GM12878 (cell line): ENCODE measurements around the gene SLC25A26. TPM values are rescaled to one million over a fixed set of nuclear protein-coding genes. Genes with fewer than 3 reads are reported as not detected.

Source experiments
- ATAC-seq: fragments of 200-7000 bp; cut with Tn5 transposase; 3 replicates; pipeline ENCODE4 v1.9.1; 2020; ENCODE audit warnings: mild to moderate bottlenecking, moderate library complexity
- BruUV-seq: library from RNA; stranded (reverse); fragments of 400-500 nt; replicated peaks from 2 replicates; lab custom pipeline; 2021; lab: Mats Ljungman, UMichigan
- CTCF ChIA-PET: fragments of 300-600 bp; sonication (Branson Sonifier 250); formaldehyde crosslinking; extraction: SDS; loops from one replicate; lab custom pipeline; 2021; ENCODE audit warnings: inconsistent platforms; lab: Yijun Ruan, JAX
- POLR2A ChIA-PET: fragments of 350-600 bp; formaldehyde crosslinking; extraction: SDS; loops from one replicate; lab custom pipeline; 2021; ENCODE audit warnings: inconsistent platforms; lab: Charles Lee
- RAD21 ChIA-PET: fragments of 300-600 bp; sonication (Branson Sonifier 250); formaldehyde crosslinking; loops from one replicate; lab custom pipeline; 2023; ENCODE audit warnings: antibody characterized with exemption; ENCODE audit not compliant: unreplicated experiment; lab: Charles Lee
- SMC1A ChIA-PET: fragments of 300-600 bp; sonication (Branson Sonifier 250); formaldehyde crosslinking; loops from one replicate; lab custom pipeline; 2023; ENCODE audit not compliant: unreplicated experiment, uncharacterized antibody; lab: Charles Lee
- DNase-seq: peaks from one replicate; pipeline ENCODE4 v3.0.0-alpha.2; 2011; ENCODE audit warnings: low read depth, low spot score
- FAIRE-seq: peaks from 3 replicates; lab custom pipeline; 2011; peaks lifted over from hg19 to GRCh38; lab: Jason Lieb, UNC
- H2AFZ ChIP-seq: 2 replicates; pipeline ENCODE4 v1.6.0; 2011; ENCODE audit warnings: low read depth, low read length, control low read depth; ENCODE audit not compliant: control insufficient read depth
- H3K27ac ChIP-seq: 2 replicates; pipeline ENCODE4 v1.5.1; 2011; ENCODE audit warnings: control low read depth; ENCODE audit not compliant: control insufficient read depth, insufficient read depth
- H3K27me3 ChIP-seq, 2 experiments: replicated peaks in 1 of 2; 2 replicates each; pipeline versions ENCODE4 v1.6.0 to v1.6.1; 2011; ENCODE audit warnings: low read length in 1 of 2; ENCODE audit not compliant: control insufficient read depth in 2 of 2, insufficient read depth in 2 of 2
- H3K36me3 ChIP-seq, 2 experiments: 2 replicates each; pipeline ENCODE4 v1.5.1; 2011; ENCODE audit warnings: low read length in 1 of 2; ENCODE audit not compliant: control insufficient read depth in 2 of 2, insufficient read depth in 2 of 2
- H3K4me1 ChIP-seq: 2 replicates; pipeline ENCODE4 v1.6.1; 2011; ENCODE audit warnings: mild to moderate bottlenecking, low read length, moderate library complexity, mixed read lengths; ENCODE audit not compliant: control insufficient read depth, insufficient read depth
- H3K4me2 ChIP-seq: 2 replicates; pipeline ENCODE4 v1.6.0; 2011; ENCODE audit warnings: control low read depth; ENCODE audit not compliant: control insufficient read depth, insufficient read depth
- H3K4me3 ChIP-seq: fragments of 200-600 bp; sonication (generic); 2 replicates; pipeline ENCODE4 v1.5.1; 2016
- H3K79me2 ChIP-seq: 2 replicates; pipeline ENCODE4 v1.6.0; 2011; ENCODE audit warnings: low read length; ENCODE audit not compliant: control insufficient read depth, insufficient read depth
- H3K9ac ChIP-seq: 2 replicates; pipeline ENCODE4 v1.8.0; 2011; ENCODE audit warnings: low read length, control low read depth, mixed read lengths; ENCODE audit not compliant: control insufficient read depth, insufficient read depth
- H3K9me3 ChIP-seq: replicated peaks from 3 replicates; pipeline ENCODE4 v1.5.1; 2011; ENCODE audit warnings: mild to moderate bottlenecking, low read length; ENCODE audit not compliant: control insufficient read depth, insufficient read depth
- H4K20me1 ChIP-seq: 2 replicates; pipeline ENCODE4 v1.6.0; 2011; ENCODE audit not compliant: control insufficient read depth, insufficient read depth
- ATF7 ChIP-seq: fragments of 450-650 bp; IDR thresholded peaks from 2 replicates; pipeline ENCODE4 v1.6.1; 2016; ENCODE audit warnings: low read depth, mild to moderate bottlenecking
- BHLHE40 ChIP-seq, 2 experiments: fragments of 450-650 bp in 1 of 2; IDR thresholded peaks; 2 replicates each; pipeline ENCODE4 v1.6.1; 2011 to 2017; ENCODE audit warnings: low read depth in 2 of 2, borderline replicate concordance in 1 of 2, improper control_type of control experiment in 1 of 2, low read length in 1 of 2, mild to moderate bottlenecking in 1 of 2
- CHD2 ChIP-seq: IDR thresholded peaks from 2 replicates; pipeline ENCODE4 v1.6.1; 2011; ENCODE audit warnings: low read depth, low read length, improper control_type of control experiment, borderline replicate concordance
- CHD4 ChIP-seq: fragments of 200-600 bp; sonication (generic); IDR thresholded peaks from 2 replicates; pipeline ENCODE4 v1.6.1; 2016; ENCODE audit warnings: mild to moderate bottlenecking
- ELK1 ChIP-seq: IDR thresholded peaks from 2 replicates; pipeline ENCODE4 v1.6.1; 2012; ENCODE audit warnings: low read depth, low read length, improper control_type of control experiment
- EP300 ChIP-seq, 2 experiments: fragments of 150-350 bp in 1 of 2; IDR thresholded peaks; 2 replicates each; pipeline ENCODE4 v1.6.1; 2011 to 2012; ENCODE audit warnings: low read depth in 2 of 2, low read length in 2 of 2, borderline replicate concordance in 1 of 2, improper control_type of control experiment in 1 of 2, inconsistent platforms in 1 of 2; ENCODE audit not compliant: control insufficient read depth in 1 of 2
- ESRRA ChIP-seq: IDR thresholded peaks from 2 replicates; pipeline ENCODE4 v1.6.1; 2012; ENCODE audit warnings: mild to moderate bottlenecking, low read length, improper control_type of control experiment
- IKZF1 ChIP-seq: fragments of 450-650 bp; conservative IDR thresholded peaks from 2 replicates; pipeline ENCODE4 v1.6.1; 2017; ENCODE audit warnings: antibody characterized with exemption, mild to moderate bottlenecking
- IKZF2 ChIP-seq, 2 experiments: fragments of 450-650 bp; IDR thresholded peaks; 2 replicates each; pipeline ENCODE4 v1.6.1; 2017; ENCODE audit warnings: mild to moderate bottlenecking in 2 of 2, moderate library complexity in 2 of 2
- KAT2A ChIP-seq: conservative IDR thresholded peaks from 2 replicates; pipeline ENCODE4 v1.6.1; 2011; ENCODE audit warnings: low read depth, low read length; ENCODE audit not compliant: control insufficient read depth
- KLF5 ChIP-seq: fragments of 450-650 bp; IDR thresholded peaks from 2 replicates; pipeline ENCODE4 v1.6.1; 2014; ENCODE audit warnings: mild to moderate bottlenecking; ENCODE audit not compliant: partially characterized antibody
- MYC ChIP-seq: IDR thresholded peaks from 2 replicates; pipeline ENCODE4 v1.6.1; 2011; ENCODE audit warnings: mild to moderate bottlenecking, low read length, moderate library complexity, inconsistent platforms; ENCODE audit not compliant: insufficient read depth, insufficient replicate concordance, insufficient read length, severe bottlenecking
- NFYB ChIP-seq: IDR thresholded peaks from 2 replicates; pipeline ENCODE4 v1.6.1; 2011; ENCODE audit warnings: low read depth, mild to moderate bottlenecking, low read length, improper control_type of control experiment, moderate library complexity; ENCODE audit not compliant: insufficient read depth
- RAD21 ChIP-seq: IDR thresholded peaks from 2 replicates; pipeline ENCODE4 v1.6.1; 2011; ENCODE audit warnings: mild to moderate bottlenecking, low read depth, low read length, moderate library complexity; ENCODE audit not compliant: insufficient read depth
- RBBP5 ChIP-seq: fragments of 200-600 bp; sonication (generic); conservative IDR thresholded peaks from 2 replicates; pipeline ENCODE4 v1.6.1; 2016
- SMARCA5 ChIP-seq: fragments of 450-650 bp; IDR thresholded peaks from 2 replicates; pipeline ENCODE4 v1.6.1; 2017; ENCODE audit warnings: mild to moderate bottlenecking
- SPI1 ChIP-seq: IDR thresholded peaks from 2 replicates; pipeline ENCODE4 v1.6.1; 2011; ENCODE audit warnings: low read depth, mild to moderate bottlenecking, low read length, moderate library complexity, borderline replicate concordance; ENCODE audit not compliant: insufficient read depth
- TCF12 ChIP-seq: IDR thresholded peaks from 2 replicates; pipeline ENCODE4 v1.6.1; 2011; ENCODE audit warnings: low read depth, mild to moderate bottlenecking, low read length
- WRNIP1 ChIP-seq: IDR thresholded peaks from 2 replicates; pipeline ENCODE4 v1.6.1; 2011; ENCODE audit warnings: low read depth, low read length, improper control_type of control experiment, borderline replicate concordance
- YY1 ChIP-seq: IDR thresholded peaks from 2 replicates; pipeline ENCODE4 v1.6.1; 2011; ENCODE audit warnings: low read depth, mild to moderate bottlenecking, low read length
- ZBTB33 ChIP-seq: fragments of 450-650 bp; IDR thresholded peaks from 2 replicates; pipeline ENCODE4 v1.6.1; 2017; ENCODE audit warnings: mild to moderate bottlenecking
- ZZZ3 ChIP-seq: IDR thresholded peaks from 2 replicates; pipeline ENCODE4 v1.6.1; 2011; ENCODE audit warnings: low read depth; ENCODE audit not compliant: control insufficient read depth, insufficient read length
- WGBS: methylation state at CpG from one replicate; pipeline ENCODE4 v1.1.6; 2016; ENCODE audit warnings: low lambda C conversion rate; ENCODE audit not compliant: insufficient replicate concordance, insufficient coverage; ENCODE audit errors: missing lambda C conversion rate; 5-methylcytosine and 5-hydroxymethylcytosine counted together
- in situ Hi-C: fragments of 300-500 bp; cut with MboI; formaldehyde crosslinking; loops from 9 replicates; pipeline ENCODE4 v1.14.3; 2018; ENCODE audit warnings: mixed read lengths
- intact Hi-C: fragments of 100-400 bp; cut with micrococcal nuclease; formaldehyde crosslinking; loops from one replicate; pipeline ENCODE4 v1.14.2; 2022; ENCODE audit not compliant: unreplicated experiment
- polyA plus RNA-seq, 11 experiments: library from polyadenylated mRNA; depleted of rRNA in 4 of 11; unstranded in 6 of 11; stranded (reverse) in 5 of 11; fragments of >200 nt; fragmentation: Nextera tagmentation in 4 of 11; fragmentation: Illumina TruSeq in 1 of 11; extraction: Ambion mirVana in 4 of 11; extraction: Trizol in 1 of 11; gene quantifications; 1 replicate in 1 of 11; 2 replicates in 10 of 11; pipeline versions ENCODE4 v1.2.1 to v1.2.3, GENCODE V29; 2011 to 2016; ENCODE audit warnings: inconsistent platforms in 2 of 11, missing spikeins in 2 of 11, low read depth in 1 of 11
- total RNA-seq, 4 experiments: library from RNA; depleted of rRNA in 3 of 4; stranded (reverse); fragments of >200 nt in 3 of 4; fragmentation: Illumina TruSeq in 1 of 4; extraction: Trizol in 1 of 4; gene quantifications; 2 replicates each; pipeline versions ENCODE4 v1.2.1 to v1.2.3, GENCODE V29; 2013 to 2021

The SLC25A26 gene
- total and polyA plus RNA-seq, 10 of the 15 experiments (the other 5 are each of a cell fraction or from before 2014, with no cell fraction given) = 14.6 to 49.7 (median 24.9) TPM

GRCh38 chr3:66242788-66243464, 22.1 kb downstream of the SLC25A26 start (continued):
- TF ChIP-seq ELK1 (no peak), EP300 (IDR thresholded peaks at IDR 0.05; ENCODE audit: borderline replicate concordance in 1 of 2, control insufficient read depth in 1 of 2, low read depth in 2 of 2, low read length in 2 of 2) (no peak), ZZZ3 (no peak), SPI1 (no peak), BHLHE40 (IDR thresholded peaks at IDR 0.05; ENCODE audit: borderline replicate concordance in 1 of 2, low read depth in 2 of 2, low read length in 1 of 2) (no peak), CHD2 (no peak), IKZF1 (no peak), RBBP5 (no peak)

DNA sequence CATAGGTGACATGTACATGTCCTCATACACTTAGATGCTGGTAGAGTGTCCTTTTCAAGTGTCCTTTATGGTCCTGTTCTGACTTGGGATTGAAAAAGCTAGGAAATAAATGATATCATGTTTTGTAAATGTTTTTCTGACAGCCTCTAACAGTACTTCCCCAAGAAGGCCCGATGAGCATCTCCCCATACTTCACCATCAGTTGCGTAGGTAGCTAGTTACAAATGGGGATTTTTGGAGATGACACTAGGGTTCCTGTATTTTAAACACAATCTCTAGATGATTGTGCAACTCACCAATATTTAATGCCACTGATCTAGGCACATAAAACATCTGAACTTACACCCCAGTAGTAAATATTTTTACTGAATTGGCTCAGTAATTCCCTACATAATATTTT, 27.8 kb downstream of the SLC25A26 start:
- Histone ChIP-seq H3K4me1 (no peaks in the 10 kb centered on the region), H3K9me3 (no peaks in the 10 kb centered on the region), H3K36me3 (no peaks in the 10 kb centered on the region; a peak in 3 of 4 replicates), H3K27me3 (no peaks in the 10 kb centered on the region), H3K4me3 (no peak overlapping the region), H3K27ac (no peak overlapping the region), H3K9ac (no peak overlapping the region), H4K20me1 (no peaks in the 10 kb centered on the region), H2AFZ (no peak overlapping the region), H3K79me2 (no peaks in the 10 kb centered on the region), H3K4me2 (no peak overlapping the region)
- intact Hi-C loops = no loop called here
- no peak for ATAC-seq
- 50% methylated on average over 2 of the region's 2 CpGs for WGBS
- ChIA-PET POLR2A (no interaction called here), SMC1A (interaction anchor here (2.1 kb wide), 1 partner anchor 9 kb away, joined by 5 read pairs; no protein-coding TSS in a partner anchor), CTCF (interaction anchor here (0.6 to 8.7 kb wide), 4 partner anchors 15 to 574 kb away, joined by 3 to 100 read pairs (median 6); no protein-coding TSS in a partner anchor), RAD21 (no interaction called here)
- no peak for DNase-seq
- in situ Hi-C loops = no loop called here
- no TSS peak for BruUV-seq
- no peak for FAIRE-seq
- no peak for TF ChIP-seq MYC
- TF ChIP-seq TCF12 = no peak
- no peak for TF ChIP-seq SMARCA5
- TF ChIP-seq KAT2A = no peak
- TF ChIP-seq NFYB = no peak
- no peak for TF ChIP-seq IKZF2 (IDR thresholded peaks at IDR 0.05)
- no peak for TF ChIP-seq CHD4
- no peak for TF ChIP-seq ZBTB33
- TF ChIP-seq RAD21 = no peak
- no peak for TF ChIP-seq WRNIP1
- TF ChIP-seq YY1 = no peak
- no peak for TF ChIP-seq ATF7
- no peak for TF ChIP-seq KLF5
- TF ChIP-seq ESRRA = no peak
